Breast epithelium (tissue), 3 donors: ENCODE results near the gene PPP1R15B.

ENCODE experiments used
- CTCF ChIP-seq, 3 donors: fragments of 450-650 bp; IDR thresholded peaks; one replicate each; pipeline ENCODE4 v1.5.1; 2016 to 2017; ENCODE audit warnings: antibody characterized with exemption in 3 of 3, mild to moderate bottlenecking in 3 of 3, moderate library complexity in 3 of 3
- POLR2A ChIP-seq: fragments of 450-650 bp; IDR thresholded peaks from one replicate; pipeline ENCODE4 v1.6.1; 2016; ENCODE audit warnings: antibody characterized with exemption, mild to moderate bottlenecking, moderate library complexity

GRCh38 chr1:204426474-204426873, 14.9 kb upstream of the PPP1R15B start:
- TF ChIP-seq POLR2A (no peak), CTCF (IDR thresholded peaks at IDR 0.05) (no peak)
